Measurements from ENCODE around the gene PRKCA. TPM values are rescaled to one million over a fixed set of nuclear protein-coding genes. Genes with fewer than 3 reads are reported as not detected.

PRKCA gene
- total and polyA plus RNA-seq, 2 of the 13 experiments (the other 11 are each of a cell fraction or from before 2014, with no cell fraction given) = 18.5 to 21.5 TPM

DNA sequence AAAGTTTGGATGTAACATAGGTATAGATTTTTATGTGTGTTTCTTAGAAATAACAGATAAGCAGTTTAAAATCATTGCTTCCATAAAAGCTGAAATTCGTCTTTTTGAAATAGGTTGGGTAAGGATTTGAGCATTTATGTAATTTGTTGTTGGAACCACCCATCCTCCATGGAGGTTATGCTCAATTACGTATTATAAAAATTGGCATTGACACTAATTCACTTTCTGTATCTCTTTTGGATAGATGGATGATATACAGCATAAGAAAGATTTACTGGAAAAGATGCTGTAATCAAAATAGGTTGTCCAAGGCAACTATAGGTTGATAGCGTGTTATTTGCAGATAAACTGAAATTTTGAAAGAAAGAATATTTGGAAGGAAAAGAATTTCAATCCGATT, 105.5 kb downstream of the PRKCA start (continued):
- TF ChIP-seq ATF7 (IDR thresholded peaks at IDR 0.05) (no peak), ATF7 (CRISPR knock-in tag; IDR thresholded peaks at IDR 0.05) (no peak), CHD4 (IDR thresholded peaks at IDR 0.05; ENCODE audit: borderline replicate concordance, low read length) (no peak), CTCF (CRISPR knock-in tag; IDR thresholded peaks at IDR 0.05) (no peak), HES4 (CRISPR knock-in tag; IDR thresholded peaks at IDR 0.05; ENCODE audit: borderline replicate concordance) (no peak), ZNF562 (CRISPR knock-in tag; IDR thresholded peaks at IDR 0.05; ENCODE audit: borderline replicate concordance) (no peak), ZNF180 (CRISPR knock-in tag; IDR thresholded peaks at IDR 0.05; ENCODE audit: borderline replicate concordance, low read depth) (no peak), ZNF264 (CRISPR knock-in tag; IDR thresholded peaks at IDR 0.05) (no peak)
- TF ChIP-seq, protein P1, sequence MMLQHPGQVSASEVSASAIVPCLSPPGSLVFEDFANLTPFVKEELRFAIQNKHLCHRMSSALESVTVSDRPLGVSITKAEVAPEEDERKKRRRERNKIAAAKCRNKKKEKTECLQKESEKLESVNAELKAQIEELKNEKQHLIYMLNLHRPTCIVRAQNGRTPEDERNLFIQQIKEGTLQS (CRISPR knock-in tag; IDR thresholded peaks at IDR 0.05) = no peak

GRCh38 chr17:66411520-66411919, 109.1 kb downstream of the PRKCA start:
- H3K79me2 ChIP-seq (ENCODE audit: insufficient read depth, low read length) = peaks cover 45% of the 10 kb centered on the region
- ATAC-seq = no peak
- FAIRE-seq = no peak
- DNase-seq (ENCODE audit: low spot score) = no peak
- intact Hi-C loops (cut with micrococcal nuclease; ENCODE audit: unreplicated experiment) = no loop called here
- 93% methylated on average over 6 of the region's 6 CpGs for WGBS (ENCODE audit: low lambda C conversion rate)
- in situ Hi-C loops (cut with HindIII; ENCODE audit: extremely low pct_ligation_motif_present, low pct_unique_long_range_greater_than_20kb) = loop anchor here (10.0 kb wide), 1 partner anchor 107 kb away; the partner anchor contains the start of gene PRKCA
- H3K4me1 ChIP-seq (ENCODE audit: insufficient read depth, low read length) = peaks cover 62% of the 10 kb centered on the region
- H3K9me3 ChIP-seq (ENCODE audit: low read length) = no peaks in the 10 kb centered on the region
- ChIA-PET POLR2A (no interaction called here), CTCF (ENCODE audit: low intra/inter-chr PET ratio, low total read pairs) (no interaction called here)
- H3K36me3 ChIP-seq (replicated peaks in 1 of 2; ENCODE audit: control insufficient read depth in 1 of 2, insufficient read depth in 2 of 2, low read length in 2 of 2) = no peaks in the 10 kb centered on the region
- H3K4me2 ChIP-seq (ENCODE audit: low read depth, low read length) = no peak overlapping the region
- H3K9ac ChIP-seq (ENCODE audit: insufficient read depth, low read depth, low read length) = no peak overlapping the region
- H3K27ac ChIP-seq (ENCODE audit: extremely low read length, insufficient read depth, low read length) = peak overlapping the region; percentile 6
- H4K20me1 ChIP-seq (ENCODE audit: insufficient read depth, low read length) = no peaks in the 10 kb centered on the region
- no peak overlapping the region for H2AFZ ChIP-seq (ENCODE audit: low read length)
- H3K27me3 ChIP-seq (ENCODE audit: control insufficient read depth in 1 of 2, insufficient read depth in 2 of 2, low read length in 2 of 2) = no peaks in the 10 kb centered on the region
- no peak overlapping the region for H3K4me3 ChIP-seq (replicated peaks in 1 of 3; ENCODE audit: insufficient read depth in 1 of 3, low read depth in 2 of 3, low read length in 3 of 3)
- BruUV-seq (replicated peaks) = no TSS peak
- no peak for TF ChIP-seq NCOA1 (CRISPR knock-in tag; IDR thresholded peaks at IDR 0.05)
- TF ChIP-seq DZIP1 (CRISPR knock-in tag; IDR thresholded peaks at IDR 0.05) = no peak
- TF ChIP-seq ZNF639 (CRISPR knock-in tag; conservative IDR thresholded peaks at IDR 0.05) = no peak
- TF ChIP-seq ZNF432 (CRISPR knock-in tag; IDR thresholded peaks at IDR 0.05; ENCODE audit: borderline replicate concordance) = no peak
- no peak for TF ChIP-seq KDM3A (CRISPR knock-in tag; IDR thresholded peaks at IDR 0.05; ENCODE audit: low read depth)
- no peak for TF ChIP-seq ZNF264 (CRISPR knock-in tag; IDR thresholded peaks at IDR 0.05)
- TF ChIP-seq, protein P2, sequence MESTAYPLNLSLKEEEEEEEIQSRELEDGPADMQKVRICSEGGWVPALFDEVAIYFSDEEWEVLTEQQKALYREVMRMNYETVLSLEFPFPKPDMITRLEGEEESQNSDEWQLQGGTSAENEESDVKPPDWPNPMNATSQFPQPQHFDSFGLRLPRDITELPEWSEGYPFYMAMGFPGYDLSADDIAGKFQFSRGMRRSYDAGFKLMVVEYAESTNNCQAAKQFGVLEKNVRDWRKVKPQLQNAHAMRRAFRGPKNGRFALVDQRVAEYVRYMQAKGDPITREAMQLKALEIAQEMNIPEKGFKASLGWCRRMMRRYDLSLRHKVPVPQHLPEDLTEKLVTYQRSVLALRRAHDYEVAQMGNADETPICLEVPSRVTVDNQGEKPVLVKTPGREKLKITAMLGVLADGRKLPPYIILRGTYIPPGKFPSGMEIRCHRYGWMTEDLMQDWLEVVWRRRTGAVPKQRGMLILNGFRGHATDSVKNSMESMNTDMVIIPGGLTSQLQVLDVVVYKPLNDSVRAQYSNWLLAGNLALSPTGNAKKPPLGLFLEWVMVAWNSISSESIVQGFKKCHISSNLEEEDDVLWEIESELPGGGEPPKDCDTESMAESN (CRISPR knock-in tag; conservative IDR thresholded peaks at IDR 0.05) = no peak
- no peak for TF ChIP-seq MTA3 (CRISPR knock-in tag; IDR thresholded peaks at IDR 0.05)
- TF ChIP-seq POLR2AphosphoS5 (IDR thresholded peaks at IDR 0.05; ENCODE audit: low read depth, low read length) = no peak

Data from HepG2 (cell line).